Stimulated activated CD4-positive, alpha-beta T cell treated with anti-CD3 and anti-CD28 coated beads, Interleukin-12 subunit alpha, Interleukin-12 subunit beta, amount 100 ng/mL, for 48 hours (primary cell): ENCODE data around the gene CHCHD3.
A peak's percentile ranks its signal among the peaks of the same experiment; 100 is the strongest.
"Not testable (repeated sequence)": the region's sequence is repeated elsewhere in the genome, so short reads cannot be mapped to it uniquely, and the experiment has no call there.

ENCODE experiments used
- DNase-seq, 3 donors: peaks; one replicate each; pipeline ENCODE4 v3.0.0-alpha.2; 2020; ENCODE audit warnings: low read depth in 2 of 3, low spot score in 1 of 3

The CHCHD3 gene

GRCh38 chr7:132964876-132965275 lies 117.0 kb downstream of the CHCHD3 start:
- DNase-seq: no peak

GRCh38 chr7:132959891-132960290 lies 122.0 kb downstream of the CHCHD3 start:
- DNase-seq: no peak

GRCh38 chr7:132956556-132956955 lies 125.3 kb downstream of the CHCHD3 start:
- DNase-seq: no peak

- no peak for DNase-seq
These were observed 128.4 kb downstream of the CHCHD3 start for GRCh38 chr7:132953468-132953867.

- DNase-seq: no peak
These were observed 131.2 kb downstream of the CHCHD3 start for GRCh38 chr7:132950725-132951124.

GRCh38 chr7:132947011-132947410 lies 134.9 kb downstream of the CHCHD3 start:
- no peak for DNase-seq

- DNase-seq: no peak
These were observed 137.1 kb downstream of the CHCHD3 start for GRCh38 chr7:132944774-132945173.

GRCh38 chr7:132943645-132944044 lies 138.2 kb downstream of the CHCHD3 start:
- no peak for DNase-seq

GRCh38 chr7:132942701-132943100 lies 139.2 kb downstream of the CHCHD3 start:
- DNase-seq: no peak

- DNase-seq: no peak
These were observed 140.0 kb downstream of the CHCHD3 start for GRCh38 chr7:132941905-132942304.

GRCh38 chr7:132941428-132941827 lies 140.5 kb downstream of the CHCHD3 start:
- no peak for DNase-seq

GRCh38 chr7:132940084-132940483 lies 141.8 kb downstream of the CHCHD3 start:
- DNase-seq: no peak

GRCh38 chr7:132939495-132939894 lies 142.4 kb downstream of the CHCHD3 start:
- no peak for DNase-seq

GRCh38 chr7:132937286-132937685 lies 144.6 kb downstream of the CHCHD3 start:
- no peak for DNase-seq

GRCh38 chr7:132935608-132936007 lies 146.3 kb downstream of the CHCHD3 start:
- DNase-seq: no peak

GRCh38 chr7:132934017-132934416 lies 147.9 kb downstream of the CHCHD3 start:
- DNase-seq: no peak

GRCh38 chr7:132933072-132933458 lies 148.8 kb downstream of the CHCHD3 start:
- DNase-seq: peak in 1 of 3 donors; percentile 4

- no peak for DNase-seq
These were observed 149.4 kb downstream of the CHCHD3 start for GRCh38 chr7:132932296-132933071.

- DNase-seq: no peak
These were observed 151.0 kb downstream of the CHCHD3 start for GRCh38 chr7:132930881-132931280.

GRCh38 chr7:132929944-132930343 lies 151.9 kb downstream of the CHCHD3 start:
- not testable (repeated sequence) for DNase-seq

GRCh38 chr7:132919771-132920170 lies 162.1 kb downstream of the CHCHD3 start:
- no peak for DNase-seq

GRCh38 chr7:132915647-132916046 lies 166.2 kb downstream of the CHCHD3 start:
- DNase-seq: no peak

- no peak for DNase-seq
These were observed 171.2 kb downstream of the CHCHD3 start for GRCh38 chr7:132910657-132911056.
